ENCODE data around the gene OTOP1.
"Not testable (repeated sequence)": the region's sequence is repeated elsewhere in the genome, so short reads cannot be mapped to it uniquely, and the experiment has no call there.

OTOP1 gene

DNA sequence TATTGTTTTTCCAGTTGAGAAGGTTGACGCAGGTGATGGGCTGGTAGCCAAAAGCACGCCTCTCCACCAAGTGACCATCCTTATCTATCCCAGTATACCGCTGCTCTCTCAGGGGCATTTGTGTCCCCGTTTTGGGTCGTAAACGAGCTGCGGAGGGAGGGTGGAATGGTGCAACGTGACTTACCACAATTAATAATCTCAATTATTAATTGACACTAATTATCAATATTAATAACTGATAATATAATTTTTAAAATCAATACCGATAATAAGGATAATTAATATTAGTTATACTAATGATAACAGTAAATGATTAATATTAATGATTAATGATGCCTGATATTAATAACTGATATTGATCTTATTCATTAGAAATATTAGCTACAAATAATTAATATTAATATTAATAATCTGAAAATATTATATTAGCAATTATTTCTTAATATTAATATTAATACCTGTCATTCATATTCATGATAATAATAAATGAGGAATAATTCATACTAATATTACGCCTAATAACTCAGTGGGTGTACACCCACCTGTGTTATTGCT is 56.1 kb downstream of the OTOP1 start:
- TF ChIP-seq, protein P1, sequence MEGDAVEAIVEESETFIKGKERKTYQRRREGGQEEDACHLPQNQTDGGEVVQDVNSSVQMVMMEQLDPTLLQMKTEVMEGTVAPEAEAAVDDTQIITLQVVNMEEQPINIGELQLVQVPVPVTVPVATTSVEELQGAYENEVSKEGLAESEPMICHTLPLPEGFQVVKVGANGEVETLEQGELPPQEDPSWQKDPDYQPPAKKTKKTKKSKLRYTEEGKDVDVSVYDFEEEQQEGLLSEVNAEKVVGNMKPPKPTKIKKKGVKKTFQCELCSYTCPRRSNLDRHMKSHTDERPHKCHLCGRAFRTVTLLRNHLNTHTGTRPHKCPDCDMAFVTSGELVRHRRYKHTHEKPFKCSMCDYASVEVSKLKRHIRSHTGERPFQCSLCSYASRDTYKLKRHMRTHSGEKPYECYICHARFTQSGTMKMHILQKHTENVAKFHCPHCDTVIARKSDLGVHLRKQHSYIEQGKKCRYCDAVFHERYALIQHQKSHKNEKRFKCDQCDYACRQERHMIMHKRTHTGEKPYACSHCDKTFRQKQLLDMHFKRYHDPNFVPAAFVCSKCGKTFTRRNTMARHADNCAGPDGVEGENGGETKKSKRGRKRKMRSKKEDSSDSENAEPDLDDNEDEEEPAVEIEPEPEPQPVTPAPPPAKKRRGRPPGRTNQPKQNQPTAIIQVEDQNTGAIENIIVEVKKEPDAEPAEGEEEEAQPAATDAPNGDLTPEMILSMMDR (IDR thresholded peaks at IDR 0.05; ENCODE audit: low read depth, low read length): no peak
- H3K4me3 ChIP-seq (ENCODE audit: low read depth, low read length): no peak overlapping the region

DNA sequence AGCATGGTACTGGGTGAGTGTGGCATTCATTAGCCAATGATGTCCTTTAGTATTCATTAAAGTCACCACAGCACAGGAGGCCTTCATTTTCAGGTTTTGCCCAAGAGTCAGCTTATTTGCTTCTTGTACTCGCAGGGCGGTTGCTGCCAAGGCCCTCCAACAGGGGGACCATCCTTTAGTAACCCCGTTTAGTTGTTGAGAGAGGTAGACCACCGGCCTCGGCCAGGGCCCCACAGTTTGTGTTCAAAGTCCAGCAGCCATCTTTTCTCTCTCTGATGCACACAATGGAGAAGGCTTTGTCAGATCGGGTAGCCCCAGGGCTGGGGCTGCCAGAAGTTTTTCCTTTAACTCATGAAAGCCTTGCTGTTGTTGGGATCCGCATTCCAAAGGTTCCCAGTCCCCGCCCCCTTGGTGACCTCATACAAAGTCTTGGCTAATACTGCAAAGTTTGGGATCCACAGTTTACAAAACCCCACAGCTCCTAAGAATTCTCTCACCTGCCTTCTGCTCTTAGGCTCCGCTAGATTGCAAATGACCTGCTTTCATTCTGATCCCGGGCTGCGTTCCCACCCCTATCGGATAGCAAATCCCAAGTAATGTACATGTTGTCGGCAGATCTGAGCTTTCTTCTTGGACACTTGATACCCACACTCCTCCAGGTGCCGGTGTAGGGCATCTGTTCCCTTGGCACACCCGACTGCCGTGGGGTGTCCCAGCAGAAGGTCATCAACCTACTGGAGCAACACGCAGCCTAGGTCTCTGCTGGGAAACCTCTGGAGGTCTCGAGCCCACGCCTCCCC is 58.5 kb downstream of the OTOP1 start:
- not testable (repeated sequence) for H3K4me3 ChIP-seq (ENCODE audit: low read depth, low read length)

DNA sequence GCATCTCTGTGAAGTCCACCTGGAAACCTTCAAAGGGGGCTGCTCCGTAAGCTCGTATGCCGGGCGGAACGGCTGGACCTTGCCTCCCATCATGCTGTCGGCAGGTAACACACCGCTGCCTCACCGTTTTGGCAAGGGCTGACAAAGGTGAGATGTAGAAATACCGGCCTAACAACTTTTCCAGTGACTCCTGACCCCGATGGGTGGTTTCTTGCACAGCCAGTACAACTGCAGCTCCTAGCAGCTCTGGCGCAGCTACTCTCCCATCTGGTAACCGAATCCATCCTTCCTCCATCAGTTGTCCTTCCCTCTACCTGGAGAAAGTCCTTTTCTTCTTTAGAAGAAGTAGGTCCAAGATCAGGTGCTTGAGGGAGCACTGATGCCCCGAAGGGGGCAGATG is 59.7 kb downstream of the OTOP1 start:
- H3K4me3 ChIP-seq (ENCODE audit: low read depth, low read length): not testable (repeated sequence)

DNA sequence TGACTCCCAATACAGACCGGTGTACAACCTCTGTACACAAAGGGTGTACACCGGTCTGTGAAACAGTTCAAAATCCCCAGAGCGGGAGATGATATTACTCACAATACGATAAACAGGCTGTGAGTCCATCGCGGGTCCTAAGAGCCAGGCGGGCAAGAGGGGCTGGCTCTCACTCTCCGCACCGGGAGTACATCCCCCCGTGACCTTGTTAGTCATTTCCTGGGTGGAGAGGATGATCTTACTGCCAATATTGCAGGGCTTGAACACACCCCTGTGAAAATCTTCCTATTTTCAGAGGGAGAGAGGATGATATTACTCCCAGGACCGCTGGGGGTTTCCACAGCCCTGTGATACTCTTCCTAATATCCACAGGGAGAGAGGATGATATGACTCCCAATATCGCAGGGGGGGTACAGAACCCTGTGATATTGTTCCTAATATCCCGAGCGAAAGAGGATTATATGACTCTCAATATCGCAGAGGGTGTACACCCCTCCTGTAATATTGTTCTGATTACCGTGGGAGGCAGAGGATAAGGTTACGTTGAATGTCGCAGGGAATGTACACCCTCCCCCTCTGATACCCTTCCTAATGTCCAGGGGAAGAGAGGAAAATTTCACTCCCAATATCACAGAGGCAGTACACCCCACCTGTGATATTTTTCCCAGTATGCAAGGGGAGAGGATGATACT is 60.9 kb downstream of the OTOP1 start:
- not testable (repeated sequence) for H3K4me3 ChIP-seq (ENCODE audit: low read depth, low read length)

DNA sequence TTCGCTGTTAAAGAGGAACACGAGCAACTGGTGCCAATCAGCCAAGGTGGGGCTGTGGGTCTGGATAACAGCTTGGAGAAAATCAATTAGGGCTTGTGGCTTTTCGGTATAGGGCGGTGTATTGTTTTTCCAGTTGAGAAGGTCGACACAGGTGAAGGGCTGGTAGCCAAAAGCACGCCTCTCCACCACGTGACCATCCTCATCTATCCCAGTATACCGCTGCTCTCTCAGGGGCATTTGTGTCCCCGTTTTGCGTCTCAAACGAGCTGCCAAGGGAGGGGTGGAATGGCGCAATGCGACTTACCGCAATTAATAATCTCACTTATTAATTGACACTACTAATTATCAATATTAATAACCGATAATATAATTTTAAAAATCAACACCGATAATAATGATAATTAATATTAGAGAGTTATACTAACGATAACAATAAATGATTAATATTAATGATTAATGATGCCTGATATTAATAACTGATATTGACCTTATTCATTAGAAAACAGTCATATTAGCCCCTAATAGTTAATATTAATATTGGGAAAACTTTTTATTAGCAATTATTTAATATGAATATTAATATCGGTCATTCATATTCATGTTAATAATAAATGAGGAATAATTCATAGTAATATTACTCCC is 62.1 kb downstream of the OTOP1 start:
- not testable (repeated sequence) for H3K4me3 ChIP-seq (ENCODE audit: low read depth, low read length)

DNA sequence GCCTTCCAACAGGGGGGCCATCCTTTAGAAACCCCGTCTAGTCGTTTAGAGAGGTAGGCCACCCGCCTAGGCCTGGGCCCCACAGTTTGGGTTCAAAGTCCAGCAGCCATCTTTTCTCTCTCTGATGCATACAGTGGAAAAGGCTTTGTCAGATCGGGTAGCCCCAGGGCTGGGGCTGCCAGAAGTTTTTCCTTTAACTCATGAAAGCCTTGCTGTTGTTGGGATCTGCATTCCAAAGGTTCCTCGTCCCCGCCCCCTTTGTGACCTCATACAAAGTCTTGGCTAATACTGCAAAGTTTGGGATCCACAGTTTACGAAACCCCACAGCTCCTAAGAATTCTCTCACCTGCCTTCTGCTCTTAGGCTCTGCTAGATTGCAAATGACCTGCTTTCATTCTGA is 64.5 kb downstream of the OTOP1 start:
- not testable (repeated sequence) for H3K4me3 ChIP-seq (ENCODE audit: low read depth, low read length)

DNA sequence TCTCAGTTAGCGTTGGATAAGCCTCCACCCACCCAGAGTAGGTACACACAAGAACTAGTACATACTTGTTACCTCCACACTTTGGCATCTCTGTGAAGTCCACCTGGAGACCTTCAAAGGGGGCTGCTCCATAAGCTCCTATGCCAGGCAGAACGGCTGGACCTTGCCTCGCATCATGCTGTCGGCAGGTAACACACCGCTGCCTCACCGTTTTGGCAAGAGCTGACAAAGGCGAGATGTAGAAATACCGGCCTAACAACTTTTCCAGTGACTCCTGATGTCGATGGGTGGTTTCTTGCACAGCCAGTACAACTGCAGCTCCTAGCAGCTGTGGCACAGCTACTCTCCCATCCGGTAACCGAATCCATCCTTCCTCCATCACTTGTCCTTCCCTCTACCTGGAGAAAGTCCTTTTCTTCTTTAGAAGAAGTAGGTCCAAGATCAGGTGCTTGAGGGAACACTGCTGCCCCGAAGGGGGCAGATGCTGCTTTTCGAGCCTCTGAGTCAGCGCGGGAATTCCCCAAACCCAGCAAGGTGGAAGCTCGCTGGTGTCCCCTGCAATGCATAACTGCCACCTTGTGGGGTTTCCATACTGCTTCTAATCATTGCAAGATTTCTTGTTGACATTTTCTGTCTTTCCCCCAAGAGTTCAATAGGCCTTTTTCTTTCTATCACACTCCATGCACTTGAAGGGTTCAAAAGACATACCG is 65.6 kb downstream of the OTOP1 start:
- not testable (repeated sequence) for H3K4me3 ChIP-seq (ENCODE audit: low read depth, low read length)

DNA sequence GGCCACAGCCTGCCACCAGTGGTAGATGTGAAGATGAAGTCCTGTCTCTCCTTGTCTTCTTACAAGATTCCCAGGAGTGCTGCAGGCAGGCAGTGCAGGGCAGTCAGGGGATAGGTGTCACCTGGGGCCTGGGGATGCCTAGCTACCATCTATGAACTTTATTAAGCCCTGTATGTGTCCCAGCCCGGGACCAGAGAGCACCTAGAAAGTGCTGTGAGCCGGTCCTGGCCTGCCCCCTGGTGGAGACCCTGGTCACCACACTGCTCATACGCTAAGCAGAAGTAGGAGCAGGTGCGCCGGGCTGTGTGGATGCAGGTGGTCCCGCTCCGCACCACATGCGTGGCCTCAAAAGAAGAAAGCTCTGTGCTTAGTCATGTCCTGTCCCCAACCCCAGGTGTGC is 81.1 kb downstream of the OTOP1 start:
- not testable (repeated sequence) for H3K4me3 ChIP-seq (ENCODE audit: low read depth, low read length)

DNA sequence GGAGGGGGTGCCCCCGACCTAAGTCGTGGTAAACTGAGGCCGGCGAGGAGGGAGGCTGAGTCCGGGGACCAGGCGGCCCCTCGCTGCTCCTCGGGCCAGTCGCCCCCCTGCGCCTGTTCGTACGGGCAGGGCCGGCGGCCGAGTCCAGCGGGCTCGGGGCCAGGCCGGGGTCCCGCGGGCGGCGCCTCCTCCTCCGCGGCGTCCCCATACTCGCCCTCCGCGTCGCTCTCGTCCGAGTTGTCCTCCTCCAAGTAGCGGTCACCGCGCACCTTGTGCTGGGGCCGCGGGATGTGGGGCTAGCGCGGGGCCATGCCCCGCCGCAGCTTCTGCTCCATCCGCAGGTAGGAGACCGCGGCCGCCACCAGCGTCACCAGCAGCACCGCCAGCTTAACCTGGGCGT is 83.4 kb downstream of the OTOP1 start:
- H3K4me3 ChIP-seq (ENCODE audit: low read depth, low read length): not testable (repeated sequence)

DNA sequence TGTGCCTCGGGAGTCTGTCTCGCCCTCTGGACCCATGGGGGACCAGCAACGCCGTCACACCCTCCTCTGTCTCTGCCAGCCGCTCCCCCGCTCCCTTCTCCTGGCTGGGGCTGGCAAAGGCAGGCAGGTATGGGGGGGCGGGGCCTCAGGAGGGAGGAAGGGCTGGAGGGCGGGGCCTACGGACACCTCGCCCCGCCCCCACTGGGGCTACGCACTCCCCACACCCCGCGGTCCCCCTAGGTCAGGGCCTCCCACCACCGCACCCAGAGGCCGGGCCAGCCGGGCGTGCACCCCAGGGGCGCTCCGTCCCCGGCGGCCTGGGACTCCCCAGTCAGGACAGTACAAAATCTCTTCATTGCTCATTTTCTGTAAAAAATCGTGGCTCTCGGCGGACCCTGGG is 84.0 kb downstream of the OTOP1 start:
- H3K4me3 ChIP-seq (ENCODE audit: low read depth, low read length): not testable (repeated sequence)

DNA sequence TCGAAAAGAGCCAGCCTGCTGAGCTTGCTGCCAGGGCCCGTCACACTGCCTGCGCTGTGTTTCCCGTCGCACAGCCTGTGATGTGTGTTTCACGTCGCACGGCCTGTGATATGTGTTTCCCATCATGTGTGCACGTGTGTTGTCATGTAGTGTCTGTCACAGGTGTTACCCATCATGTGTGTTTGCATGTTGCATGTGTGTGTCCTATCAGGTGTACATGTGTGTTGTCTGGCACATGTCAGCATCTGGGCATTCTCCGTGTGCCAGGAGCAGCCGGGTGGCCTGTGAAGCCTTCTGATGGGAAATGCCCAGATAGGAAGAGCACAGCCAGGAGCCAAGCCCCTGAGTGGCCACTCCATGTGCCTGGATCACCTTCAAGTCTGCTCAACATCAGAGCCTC is 85.5 kb downstream of the OTOP1 start:
- H3K4me3 ChIP-seq (ENCODE audit: low read depth, low read length): not testable (repeated sequence)

All from WI38 (cell line).